Daoy (cell line): ENCODE measurements around the gene CCDC124. TPM values are rescaled to one million over a fixed set of nuclear protein-coding genes. Genes with fewer than 3 reads are reported as not detected.

Experiments
- DNase-seq: peaks from one replicate; pipeline ENCODE4 v3.0.0-alpha.2; 2015; ENCODE audit warnings: low read depth
- total RNA-seq: library from RNA; depleted of rRNA; stranded (reverse); fragments of >200 nt; shearing (Covaris generic); gene quantifications from 2 replicates; pipeline ENCODE4 v1.2.3, GENCODE V29; 2014

The CCDC124 gene
- total RNA-seq, 1 experiment from 2014 or later = 53.3 TPM

DNA sequence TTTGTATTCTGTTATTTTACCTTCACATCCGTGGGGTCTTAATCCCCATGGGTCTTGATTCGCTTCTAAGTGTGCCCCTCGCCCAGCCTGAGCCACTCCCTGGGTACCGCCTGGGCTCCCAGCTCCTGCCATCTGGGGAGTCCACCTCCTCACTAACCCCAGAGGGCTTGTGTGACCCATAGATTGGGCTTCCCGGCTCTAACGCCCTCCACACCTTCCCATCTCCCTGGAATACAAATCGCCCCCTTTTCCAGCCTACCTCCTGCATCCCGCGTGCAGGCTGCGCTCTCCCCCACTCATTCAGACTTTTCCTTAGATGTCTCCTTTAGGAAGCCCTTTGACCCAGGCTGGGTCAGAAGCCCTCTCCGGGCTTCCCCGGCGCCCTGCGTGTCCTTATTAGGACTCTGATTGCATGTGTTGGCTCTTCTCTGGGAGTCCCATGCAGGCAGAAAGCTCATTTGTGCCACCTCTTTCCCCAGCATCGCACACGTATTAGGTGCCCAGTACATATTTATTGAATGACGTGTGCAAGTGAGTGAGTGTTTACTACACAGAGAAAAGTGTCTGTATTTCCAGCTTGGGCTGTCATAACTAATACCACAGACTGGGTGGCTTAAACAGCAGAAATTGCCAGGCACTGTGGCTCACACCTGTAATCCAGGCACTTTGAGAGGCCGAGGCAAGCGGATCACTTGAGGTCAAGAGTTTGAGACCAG is 757 bp downstream of the CCDC124 start:
- no peak for DNase-seq

DNA sequence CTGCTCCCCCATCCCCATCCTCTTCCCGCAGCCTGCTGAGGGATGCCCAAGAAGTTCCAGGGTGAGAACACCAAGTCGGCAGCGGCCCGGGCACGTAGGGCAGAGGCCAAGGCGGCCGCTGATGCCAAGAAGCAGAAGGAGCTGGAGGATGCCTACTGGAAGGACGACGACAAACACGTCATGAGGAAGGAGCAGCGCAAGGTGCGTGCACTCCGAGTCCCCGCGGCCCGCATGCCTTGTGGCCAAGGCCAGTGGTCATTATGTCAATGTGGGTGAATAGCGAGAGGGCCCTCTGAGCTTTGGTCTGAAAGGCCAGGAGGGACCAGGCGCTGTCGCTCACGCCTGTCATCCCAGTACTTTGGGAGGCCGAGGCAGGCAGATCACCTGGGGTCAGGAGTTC is 3.6 kb downstream of the CCDC124 start:
- no peak for DNase-seq

DNA sequence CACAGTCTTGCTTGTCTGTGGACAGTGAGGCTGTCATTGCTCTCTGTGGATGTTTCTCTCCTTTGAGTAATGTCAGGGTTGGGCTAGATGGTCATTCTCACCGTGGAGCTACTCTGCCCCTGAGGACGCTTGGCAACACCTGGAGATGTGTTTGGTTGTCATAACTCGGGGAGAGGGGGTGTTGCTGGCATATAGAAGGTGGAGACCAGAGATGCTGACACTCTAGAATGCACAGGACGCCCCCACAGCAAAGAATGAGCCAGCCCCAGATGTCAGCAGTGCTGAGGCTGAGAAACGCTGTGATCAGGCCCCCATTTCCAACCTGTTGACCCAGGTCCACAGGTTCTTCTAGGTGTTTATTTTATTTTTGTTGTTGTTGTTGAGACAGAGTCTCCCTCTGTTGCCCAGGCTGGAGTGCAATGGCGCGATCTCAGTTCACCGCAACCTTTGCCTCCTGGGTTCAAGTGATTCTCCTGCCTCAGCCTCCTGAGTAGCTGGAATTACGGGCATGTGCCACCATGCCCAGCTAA is 4.6 kb downstream of the CCDC124 start:
- DNase-seq = no peak

DNA sequence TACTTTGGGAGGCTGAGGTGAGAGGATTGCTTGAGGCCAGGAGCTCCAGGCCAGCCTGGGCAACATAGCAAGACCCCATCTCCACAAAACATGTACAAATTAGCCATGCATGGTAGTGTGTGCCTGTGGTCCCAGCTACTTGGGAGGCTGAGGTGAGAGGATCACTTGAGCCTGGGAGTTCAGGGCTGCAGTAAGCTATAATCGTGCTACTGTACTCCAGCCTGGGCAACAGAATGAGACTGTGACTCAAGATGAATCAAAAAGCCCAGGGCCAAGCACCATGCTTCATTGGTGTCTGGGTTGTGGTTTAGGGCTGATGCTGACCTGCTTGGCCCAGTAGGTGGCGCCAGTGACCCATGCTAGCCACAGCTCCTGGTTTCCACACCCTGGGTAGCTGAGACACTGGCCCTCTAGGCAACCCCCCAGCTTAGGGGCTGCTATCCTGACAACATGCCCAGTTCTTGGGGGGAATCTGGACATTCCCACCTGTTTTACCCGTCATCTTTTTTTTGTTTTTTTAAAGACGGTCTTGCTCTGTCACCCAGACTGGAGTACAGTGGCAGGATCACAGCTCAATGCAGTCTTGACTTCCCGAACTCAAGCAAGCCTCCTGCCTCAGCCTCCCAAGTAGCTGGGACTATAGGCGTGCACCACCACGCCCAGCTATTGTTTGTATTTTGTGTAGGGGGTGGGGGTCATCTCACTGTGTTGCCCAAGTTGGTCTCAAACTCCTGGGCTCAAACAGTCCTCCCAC is 5.5 kb downstream of the CCDC124 start:
- peak; percentile 94 for DNase-seq

DNA sequence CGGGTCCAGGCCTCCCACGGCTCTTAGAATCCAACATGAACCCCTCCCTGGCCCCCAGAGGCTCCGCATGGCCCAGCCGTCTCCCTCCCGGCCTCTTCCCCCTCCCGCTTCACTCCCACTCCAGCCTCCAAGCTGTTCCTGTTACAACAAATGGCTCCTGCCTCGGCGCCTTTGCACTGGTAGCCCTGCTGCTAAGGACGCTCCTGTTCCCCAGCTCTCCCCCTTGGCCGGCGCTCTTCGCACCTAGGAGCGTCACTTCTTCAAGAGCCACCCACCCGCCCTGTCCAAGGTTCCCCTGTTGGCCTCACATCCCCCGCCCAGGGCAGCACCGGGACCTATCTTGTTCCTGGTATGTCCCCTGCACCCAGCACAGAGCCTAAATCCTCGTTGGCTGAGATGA is 9.4 kb downstream of the CCDC124 start:
- DNase-seq = no peak

DNA sequence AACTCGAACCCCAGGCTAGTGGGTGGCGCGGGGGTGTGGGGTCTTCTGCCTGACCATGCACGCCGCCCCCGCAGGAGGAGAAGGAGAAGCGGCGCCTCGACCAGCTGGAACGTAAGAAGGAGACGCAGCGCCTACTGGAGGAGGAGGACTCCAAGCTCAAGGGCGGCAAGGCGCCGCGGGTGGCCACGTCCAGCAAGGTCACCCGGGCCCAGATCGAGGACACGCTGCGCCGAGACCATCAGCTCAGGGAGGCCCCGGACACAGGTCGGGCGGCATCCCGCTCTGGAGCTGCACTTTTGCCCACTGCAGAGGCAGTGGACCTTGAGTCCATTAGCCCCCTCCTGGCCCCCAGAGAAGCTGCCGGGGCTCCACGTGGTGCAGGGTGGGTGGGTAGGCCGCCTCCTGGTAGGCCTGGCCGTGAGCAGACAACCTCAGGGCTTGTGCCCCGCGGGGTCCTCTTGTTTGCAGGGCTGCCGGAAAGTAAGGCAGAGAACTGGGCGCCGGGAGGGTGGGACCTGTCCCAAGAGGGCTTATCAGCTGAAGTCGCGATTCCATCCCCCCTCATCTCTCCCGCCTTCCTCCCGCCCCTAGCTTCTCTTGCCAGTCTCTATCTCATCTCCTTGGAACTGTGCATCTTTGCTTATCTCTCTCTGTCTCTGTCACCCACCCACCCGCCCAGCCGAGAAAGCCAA is 9.9 kb downstream of the CCDC124 start:
- DNase-seq = no peak

DNA sequence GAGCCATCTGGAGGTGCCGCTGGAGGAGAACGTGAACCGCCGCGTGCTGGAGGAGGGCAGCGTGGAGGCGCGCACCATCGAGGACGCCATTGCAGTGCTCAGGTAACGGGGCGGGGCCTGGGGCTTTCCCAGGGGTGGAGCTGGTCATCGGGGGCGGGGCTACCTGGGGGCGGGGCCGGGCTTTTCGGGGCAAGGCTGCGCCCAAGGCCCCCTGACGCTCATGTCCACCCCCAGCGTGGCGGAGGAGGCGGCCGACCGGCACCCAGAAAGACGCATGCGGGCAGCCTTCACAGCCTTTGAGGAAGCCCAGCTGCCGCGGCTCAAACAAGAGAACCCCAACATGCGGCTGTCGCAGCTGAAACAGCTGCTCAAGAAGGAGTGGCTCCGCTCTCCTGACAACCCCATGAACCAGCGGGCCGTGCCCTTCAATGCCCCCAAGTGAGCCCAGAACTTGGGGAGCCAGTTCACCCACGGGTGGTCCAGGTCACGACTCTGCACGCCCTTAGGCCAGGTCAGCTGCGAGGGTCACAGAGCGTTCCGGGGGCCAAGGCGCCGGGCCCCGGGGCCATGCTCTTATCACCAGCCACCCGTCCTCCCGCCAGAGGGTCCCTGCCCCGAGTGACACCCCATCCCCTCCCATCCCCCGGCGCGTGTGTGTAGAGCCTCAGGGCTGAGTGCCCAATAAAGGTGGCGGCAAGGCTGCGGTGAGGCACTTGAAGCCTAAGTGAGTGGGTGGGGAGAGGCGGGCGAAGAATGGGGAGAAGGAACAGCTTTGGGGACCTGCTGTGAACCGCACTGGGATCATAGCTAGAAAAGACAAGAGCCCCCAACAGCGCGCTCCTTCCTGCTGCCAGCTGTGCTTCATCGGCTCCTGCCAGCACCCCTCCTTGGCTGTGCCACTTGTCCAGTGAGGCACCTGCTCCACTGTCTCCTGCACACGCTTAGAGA is 10.7 kb downstream of the CCDC124 start:
- no peak for DNase-seq

DNA sequence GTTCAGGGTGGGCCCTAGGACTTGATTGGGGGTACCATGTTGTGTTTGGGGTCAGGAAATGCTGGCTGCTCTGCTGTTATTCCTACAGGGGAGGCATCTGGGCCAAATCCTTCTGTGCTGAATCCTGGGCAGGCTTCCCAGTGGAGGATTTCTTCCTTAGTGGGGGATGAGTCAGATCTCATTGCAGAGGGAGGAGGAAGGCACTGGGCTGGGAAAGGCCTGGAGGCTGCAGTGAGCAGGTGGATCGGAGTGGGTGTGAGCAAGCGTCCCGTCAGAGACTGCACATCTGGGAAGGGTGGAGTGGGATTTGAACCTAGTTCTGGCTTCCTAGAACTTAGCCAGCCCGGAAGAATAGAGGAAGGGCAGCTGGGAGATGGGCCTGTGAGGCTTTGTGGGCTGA is 11.5 kb downstream of the CCDC124 start:
- DNase-seq = peak; percentile 67

DNA sequence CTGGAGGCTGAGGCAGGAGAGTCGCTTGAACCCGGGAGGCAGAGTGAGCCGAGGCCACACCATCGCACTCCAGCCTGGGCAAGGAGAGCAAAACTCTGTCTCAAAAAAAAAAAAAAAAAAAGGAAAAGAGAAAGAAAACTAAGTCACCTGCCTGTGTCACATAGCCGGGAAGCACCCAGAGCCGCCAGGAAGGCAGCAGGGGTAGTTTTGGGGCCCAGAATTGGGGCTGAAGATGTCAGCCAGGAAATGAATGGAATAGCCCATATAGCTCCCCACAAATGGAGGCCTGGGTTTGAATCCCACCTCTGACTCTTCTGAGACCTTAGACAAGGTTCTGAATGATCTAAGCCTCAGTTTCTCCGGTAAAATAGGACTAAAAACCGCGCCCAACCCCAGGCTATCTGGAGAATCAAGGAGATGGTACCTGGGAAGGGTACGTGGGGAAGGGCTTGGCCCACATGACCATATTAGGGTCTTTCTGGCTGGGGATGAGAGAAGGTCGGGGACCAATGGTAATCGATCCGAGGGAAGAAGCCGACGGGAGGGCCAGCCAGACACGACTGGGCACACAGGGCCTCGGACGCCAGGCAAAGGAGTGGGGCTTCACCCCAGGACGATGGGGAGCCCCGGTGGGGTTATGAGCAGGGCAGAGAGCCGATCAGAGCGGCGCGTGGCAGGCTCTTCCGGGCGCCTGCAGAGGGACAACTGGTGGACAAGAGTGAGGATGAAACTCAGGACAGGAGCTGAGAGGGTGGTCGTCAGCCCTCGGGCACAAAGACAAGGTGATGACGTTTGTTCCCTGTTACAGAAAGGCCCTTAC is 14.4 kb downstream of the CCDC124 start:
- no peak for DNase-seq

DNA sequence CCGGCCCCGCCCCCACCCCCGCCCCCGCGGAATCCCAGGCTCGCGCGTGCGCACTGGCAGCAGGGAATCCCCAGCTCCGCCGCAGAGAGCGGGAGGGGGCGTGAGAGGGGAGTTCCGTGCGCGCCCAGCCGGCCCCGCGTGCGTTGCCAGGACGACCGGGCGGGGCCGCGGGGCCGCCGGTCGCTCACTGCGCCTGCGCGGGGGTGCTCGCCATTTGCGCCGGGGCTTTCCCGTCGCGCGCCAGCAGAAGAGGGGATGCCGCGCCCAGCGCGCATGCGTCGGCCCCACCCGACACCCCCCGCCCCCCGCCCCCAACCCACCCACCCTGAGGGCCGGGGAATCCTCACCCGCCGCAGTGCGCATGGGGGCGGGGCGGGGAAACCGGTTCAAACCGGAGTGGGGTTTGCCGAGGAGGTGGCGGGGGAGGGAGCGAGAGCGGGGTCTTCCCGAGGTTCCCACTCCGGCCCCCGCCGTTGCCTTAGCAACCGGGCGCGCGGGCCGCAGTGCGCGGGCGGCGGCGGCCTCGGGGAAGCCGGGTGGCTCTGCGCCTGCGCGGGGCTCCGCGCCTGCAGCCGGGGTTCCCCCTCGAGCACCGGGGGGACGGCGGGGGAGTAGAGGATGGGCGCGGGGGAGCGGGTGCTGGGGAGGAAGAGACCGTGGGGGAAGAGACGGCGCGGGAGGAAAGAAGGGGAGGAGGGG is 15.1 kb downstream of the CCDC124 start:
- peak; percentile 97 for DNase-seq

DNA sequence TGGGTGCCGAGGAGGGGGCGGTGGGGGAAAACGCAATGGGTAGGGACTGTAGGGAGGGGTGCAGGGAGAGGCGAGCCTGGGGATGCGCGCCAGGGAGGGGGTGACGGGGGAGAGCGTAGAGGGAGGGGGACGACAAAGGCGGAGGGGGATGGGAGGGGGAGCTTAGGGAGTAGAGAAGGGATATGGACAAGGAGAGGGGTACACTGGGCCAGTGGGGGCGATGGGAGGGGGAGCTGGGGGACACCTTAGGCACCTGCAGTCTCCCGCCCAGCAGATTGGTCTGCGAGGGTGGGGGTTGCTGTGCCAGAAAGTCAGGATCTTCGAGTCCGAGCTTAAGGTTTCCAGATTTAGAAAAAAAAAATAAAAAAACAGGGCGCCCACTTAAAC is 15.7 kb downstream of the CCDC124 start:
- no peak for DNase-seq

DNA sequence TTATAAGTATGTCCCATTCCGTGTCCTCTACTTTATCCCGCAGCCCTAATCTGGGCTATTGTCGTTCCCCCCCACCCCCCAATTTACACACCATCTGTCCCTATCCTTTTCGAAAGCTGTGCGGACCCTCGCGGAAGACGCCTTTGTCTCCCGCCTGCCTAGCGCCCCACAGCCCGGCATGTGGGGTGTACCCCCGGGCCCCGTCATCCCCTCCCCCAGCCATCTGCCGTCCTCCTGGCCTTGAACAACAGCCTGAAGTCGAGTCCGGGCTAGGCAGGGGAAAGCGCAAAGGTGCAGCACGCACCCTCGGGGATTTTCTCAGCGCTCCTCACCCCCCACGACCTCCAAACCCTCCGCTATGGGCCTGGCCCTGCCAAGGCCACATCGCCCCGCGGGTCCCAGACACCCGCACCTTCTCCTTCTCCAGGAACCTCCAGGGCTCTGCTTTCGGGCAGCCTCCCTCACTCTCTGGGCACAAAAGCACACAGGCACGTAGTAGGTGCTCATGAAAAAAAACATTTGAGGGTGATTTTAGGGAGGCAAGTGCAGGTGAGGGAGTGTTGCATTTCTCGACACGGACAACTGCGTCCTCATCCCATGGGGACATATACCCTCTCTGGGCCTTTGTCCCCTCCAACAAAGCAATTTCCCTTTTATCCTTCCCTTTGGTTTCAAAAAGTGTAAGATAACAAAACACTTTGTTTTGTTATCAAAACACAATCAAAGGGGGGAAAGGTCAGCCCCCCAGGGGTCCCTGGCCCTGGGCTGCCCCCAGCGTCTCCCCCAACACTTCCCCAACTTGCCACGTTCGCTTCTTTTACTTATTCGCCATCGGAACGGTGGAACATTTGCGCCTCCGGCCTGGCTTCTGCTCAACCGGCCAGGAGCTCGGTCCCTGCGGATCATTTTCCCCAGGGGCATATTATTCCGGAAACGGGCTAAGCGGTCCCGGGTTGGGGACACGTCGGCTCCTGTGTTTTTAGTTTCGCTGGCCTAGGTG is 16.4 kb downstream of the CCDC124 start:
- no peak for DNase-seq

DNA sequence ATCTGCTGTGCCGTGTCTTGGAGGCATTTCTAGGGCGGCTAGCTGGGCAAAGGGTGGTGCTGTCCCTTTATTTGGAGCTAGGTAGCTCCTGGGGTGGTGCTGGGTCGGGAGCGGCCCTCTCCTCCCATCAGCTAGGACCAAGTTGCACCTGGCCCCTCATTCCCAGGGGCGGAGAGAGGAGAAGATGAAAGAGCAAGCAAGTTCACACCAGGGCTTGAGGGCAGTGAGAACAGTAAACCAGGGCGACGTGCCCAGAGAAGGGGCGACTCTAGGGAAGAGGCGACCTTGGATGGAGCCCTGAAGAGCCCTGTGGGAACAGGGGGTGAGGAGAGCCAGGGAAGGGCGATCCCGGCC is 17.1 kb downstream of the CCDC124 start:
- DNase-seq = no peak

DNA sequence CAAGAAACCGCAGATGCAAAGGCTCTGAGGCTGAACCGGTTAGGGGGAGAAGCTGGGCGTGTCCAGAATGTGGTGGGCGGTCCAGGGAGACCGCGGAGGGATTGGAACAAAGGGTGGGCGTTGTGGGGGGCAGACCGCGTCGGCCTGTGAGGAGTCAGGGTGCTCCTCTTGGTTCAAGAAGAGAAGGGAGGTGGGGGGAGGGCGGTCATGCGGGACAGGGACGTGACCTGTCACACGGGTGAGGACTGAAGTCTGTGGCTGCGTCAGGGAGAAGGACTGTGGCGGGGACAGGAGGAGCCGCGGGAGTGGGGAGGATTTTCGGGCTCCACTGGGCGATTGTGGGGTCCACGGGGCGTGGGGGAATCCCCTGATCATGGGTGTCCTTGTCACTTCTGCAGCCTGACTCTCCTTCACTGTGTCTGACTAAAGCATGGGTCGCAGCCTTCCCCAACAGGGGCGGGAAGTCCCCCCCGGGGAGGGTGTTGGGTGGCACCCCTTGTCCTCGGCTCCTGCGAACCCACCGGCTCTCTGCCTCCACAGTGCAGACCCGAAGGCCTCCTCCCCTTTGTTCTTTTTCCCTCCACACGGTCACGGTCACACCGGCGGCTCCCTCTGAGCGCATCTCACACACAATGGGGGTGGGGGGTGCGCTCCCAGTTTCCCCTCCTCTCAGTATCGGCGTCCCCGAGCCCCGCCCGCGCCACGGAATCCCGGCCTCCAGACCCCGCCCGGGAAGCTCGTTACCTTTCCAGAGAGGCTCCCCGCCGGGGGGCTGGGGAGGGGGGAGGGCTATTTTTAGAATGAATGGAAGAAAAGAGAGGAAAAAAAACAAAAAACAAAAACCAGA is 17.7 kb downstream of the CCDC124 start:
- peak; percentile 50 for DNase-seq

DNA sequence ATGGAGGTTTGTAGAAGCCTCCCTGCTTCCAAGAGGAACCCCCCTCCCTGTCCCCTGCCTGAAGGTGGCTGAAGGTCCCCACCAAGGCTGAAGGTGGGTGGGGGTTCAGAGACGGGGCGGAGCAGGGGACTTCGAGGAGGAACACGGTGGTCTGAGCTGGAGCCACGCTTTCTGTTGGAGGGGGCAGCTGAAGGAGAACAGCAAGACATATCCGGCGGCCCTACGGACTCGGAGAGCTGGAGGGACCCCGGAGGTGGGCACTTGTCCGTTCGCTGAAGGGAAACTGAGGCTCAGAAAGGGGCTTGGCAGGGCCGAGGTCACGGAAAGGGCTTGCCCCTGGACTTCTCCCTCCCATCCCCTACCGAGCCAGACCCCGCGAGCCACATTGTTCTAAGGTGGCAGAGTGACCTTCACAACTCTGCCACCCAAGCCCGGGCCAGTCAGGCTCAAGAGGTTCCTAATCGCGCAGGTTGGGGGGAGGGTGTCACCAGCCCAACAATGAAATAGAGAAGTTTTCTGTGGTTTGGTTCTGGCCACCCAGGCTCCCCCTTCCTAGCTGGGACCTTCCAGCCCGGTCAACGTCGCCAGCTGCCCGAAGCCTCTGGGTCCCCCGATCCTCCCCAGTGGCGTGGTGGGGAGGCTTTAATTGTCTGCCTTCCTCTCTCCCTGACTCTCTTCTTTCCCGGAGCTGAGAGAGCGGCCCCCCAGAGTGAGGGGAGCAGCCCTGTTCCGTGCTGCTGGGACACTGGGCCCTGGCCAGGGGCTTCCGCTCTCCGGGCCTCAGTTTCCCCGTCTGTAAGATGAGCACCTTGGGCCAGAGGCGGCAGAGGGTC is 18.6 kb downstream of the CCDC124 start:
- no peak for DNase-seq

DNA sequence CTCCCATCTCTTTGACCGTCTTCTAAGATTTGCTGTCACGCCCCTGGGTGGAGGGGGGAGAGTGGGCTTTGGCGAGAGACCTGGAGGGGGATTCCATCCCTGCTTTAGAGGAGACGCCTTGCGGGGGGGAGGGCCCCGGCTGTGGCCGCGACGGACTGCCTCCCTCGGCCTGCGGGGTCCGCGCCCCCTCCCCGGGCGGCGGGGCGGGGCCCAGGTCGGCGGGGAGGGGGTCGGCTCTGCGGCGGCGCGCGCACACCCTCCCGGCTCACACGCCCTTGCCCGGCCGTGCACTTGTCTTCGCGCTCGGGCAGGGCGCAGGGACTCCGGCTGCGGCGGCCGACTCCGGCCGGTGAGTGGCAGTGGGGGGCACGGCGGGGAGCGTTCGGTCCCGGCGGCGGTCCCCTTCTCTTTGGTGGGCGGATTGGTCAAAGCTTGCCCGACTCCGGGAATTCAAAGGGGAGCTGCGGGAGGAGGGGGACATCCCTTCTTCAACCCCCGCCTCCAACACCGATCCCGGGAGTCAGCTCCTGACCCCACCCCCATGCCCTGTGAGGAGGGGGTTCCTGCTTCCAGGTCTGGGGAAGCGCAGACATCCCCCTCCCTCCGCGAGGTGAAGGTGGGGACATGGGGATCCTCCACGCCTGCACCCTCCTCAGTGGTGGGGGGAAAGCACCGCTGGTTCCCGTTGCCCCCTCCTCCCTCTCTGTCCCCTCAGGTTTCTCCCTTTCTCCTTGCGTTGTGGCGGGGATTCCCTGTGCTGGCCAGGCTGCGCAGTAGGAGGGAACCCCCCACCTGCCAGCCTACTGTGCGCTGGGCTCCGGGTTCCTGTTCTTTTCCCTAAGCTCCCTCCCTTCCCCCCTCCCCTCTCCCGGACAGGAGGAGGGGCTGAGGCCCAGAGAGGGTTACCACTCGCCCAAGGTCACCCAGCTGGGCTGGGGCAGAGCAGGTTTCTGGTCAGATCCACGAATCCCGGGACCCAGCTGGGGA is 19.5 kb downstream of the CCDC124 start:
- no peak for DNase-seq
